ENCODE results near the gene CAST. TPM values are rescaled to one million over a fixed set of nuclear protein-coding genes. Genes with fewer than 3 reads are reported as not detected.
A peak's percentile ranks its signal among the peaks of the same experiment; 100 is the strongest.

Gene CAST
- total RNA-seq, 1 donor from 2014 or later: 84.4 TPM

DNA sequence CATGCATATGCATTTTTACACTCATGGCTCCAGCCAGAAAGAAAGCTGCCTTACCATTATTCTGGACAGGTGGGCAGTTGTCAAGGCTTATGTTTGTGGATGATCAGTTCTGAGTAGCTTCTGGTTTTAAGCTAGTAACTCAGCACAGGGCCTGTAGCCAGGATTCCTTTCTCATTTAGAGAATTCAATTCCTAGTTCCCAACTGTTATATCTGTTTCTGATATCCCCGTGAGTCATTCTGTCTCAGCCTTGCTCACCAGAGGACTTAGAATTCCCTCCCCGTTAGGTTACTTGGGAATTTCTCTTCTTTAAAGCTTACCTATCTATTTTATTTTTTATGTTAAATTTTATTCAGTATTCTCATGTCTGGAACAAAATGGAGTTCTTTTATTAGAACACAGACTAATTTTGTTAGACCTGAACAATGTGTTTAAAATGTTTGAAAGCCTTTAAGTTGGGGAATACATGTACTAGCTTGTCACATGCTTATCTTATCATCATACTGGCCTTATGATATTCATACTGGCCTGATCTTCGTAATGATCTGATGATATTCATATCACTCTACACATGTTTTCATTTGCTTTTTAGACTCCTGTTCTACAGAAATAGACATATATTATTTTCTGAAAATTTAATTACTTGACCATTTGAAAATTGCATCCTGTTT, 47.1 kb downstream of the CAST start:
- DNase-seq (ENCODE audit: low spot score) (no peak), ATAC-seq (no peak)

- ATAC-seq: no peak
- no peak for DNase-seq (ENCODE audit: low spot score)
Measured at GRCh38 chr5:96712100-96712746, 50.0 kb downstream of the CAST start.

DNA sequence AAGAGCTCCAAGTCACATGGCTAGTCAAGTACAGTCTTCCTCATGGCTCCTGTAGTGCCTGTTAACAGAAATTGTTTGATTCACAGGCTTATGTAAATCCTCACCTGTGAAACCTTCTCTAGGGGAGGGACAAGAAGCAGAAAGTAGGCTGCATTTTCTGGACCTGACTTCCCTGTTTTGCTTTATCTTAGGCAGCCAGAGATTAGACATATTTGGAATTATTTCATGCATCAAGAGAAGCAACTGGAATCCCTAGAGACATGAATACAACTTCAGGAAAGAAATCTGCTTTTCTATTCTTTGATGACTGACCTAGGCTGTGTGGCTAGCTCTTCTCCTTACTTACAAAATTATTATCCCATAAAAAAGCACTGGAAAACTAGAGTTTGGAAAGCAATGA, 52.3 kb downstream of the CAST start:
- no peak for DNase-seq (ENCODE audit: low spot score)
- ATAC-seq: no peak

DNA sequence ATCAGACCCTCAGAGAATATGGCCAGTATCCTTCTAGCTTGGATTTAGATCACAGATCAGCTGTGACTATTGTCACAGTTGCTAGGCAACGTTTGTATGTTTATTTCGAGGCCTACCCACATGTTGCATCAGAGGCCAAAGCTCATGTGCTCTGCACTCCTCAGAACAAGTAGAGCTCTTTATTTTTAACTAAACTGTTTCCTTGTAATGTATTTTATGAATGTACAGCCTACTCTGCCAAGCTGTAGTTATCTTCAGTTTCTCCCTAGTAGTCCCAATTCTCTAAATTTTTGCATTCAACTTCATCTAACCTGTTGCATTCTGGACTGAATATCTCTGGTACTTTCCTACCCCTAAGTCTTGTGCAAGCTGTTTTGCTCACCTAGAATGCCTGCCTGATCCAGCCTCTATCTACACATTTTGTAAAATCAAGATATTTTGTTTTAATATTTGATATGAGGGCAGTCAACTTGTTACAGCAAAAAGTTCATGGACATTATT, 52.8 kb downstream of the CAST start:
- peak; percentile 83 for DNase-seq (ENCODE audit: low spot score)

GRCh38 chr5:96716007-96716406, 53.8 kb downstream of the CAST start:
- DNase-seq (ENCODE audit: low spot score) (no peak), ATAC-seq (no peak)

More for the DNA sequence above, 52.8 kb downstream of the CAST start:
- ATAC-seq: peak; percentile 93

DNA sequence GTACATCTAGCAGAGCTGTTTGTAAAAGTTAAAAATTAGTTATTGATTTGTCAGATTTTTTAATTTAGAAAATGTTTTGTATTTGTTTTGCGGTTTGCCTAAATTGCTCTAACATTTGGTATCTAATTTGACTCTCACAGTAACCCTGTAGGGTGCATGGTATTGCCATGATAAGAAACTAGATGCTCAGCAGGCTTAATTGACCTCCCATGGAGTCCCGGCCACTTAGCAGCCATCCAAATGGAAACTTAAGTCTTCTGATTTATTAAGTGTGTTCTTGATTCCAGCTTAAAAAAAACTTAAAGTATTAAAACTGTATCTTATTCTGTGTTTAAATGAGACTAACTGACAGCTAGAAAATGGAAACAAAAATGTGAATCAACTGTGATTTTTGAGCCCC, 54.5 kb downstream of the CAST start:
- no peak for DNase-seq (ENCODE audit: low spot score)
- no peak for ATAC-seq

DNA sequence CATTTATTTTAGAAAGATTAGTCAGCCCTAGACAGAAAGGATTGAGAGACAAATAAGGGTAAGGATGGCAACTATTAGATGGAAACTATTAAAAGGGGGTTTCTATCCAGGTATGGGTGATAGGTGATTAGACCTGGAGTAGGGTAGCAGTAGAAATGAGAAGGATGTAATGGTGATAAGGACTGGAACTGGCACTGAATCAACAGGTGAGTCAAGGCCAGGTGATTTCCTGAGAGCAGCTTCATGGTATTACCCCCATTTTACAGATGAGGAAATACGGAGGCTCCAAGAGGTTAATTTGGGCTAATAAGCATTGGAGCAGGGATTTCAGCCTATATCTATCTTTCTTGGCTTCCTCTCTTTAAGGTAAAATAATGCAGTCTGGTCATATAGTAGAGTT, 55.7 kb downstream of the CAST start:
- ATAC-seq (no peak), DNase-seq (ENCODE audit: low spot score) (no peak)

DNA sequence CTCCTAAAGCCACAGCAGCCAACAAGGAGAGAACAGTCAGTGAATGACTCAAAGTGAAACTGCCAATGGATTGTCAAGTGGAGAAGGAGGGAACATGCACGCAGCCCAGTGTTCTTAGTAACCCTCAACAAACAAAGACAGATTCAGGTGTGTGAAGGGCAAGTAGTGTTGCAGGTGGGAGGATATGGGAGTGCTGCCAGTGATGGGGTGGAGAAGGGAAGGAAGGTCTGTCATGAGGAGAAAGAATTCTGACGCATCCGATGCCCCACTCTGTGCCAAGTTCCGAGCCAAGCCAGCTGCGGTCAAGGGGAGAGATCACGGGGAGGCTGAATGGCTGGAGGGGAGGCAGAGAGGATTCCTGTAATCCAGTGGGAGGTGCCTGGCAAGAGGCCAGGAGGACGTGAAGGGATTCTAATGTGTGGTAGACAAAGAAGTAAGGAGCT, 56.5 kb downstream of the CAST start:
- ATAC-seq (no peak), DNase-seq (ENCODE audit: low spot score) (no peak)

GRCh38 chr5:96720408-96720807, 58.2 kb downstream of the CAST start:
- DNase-seq (ENCODE audit: low spot score) (no peak), ATAC-seq (no peak)

DNA sequence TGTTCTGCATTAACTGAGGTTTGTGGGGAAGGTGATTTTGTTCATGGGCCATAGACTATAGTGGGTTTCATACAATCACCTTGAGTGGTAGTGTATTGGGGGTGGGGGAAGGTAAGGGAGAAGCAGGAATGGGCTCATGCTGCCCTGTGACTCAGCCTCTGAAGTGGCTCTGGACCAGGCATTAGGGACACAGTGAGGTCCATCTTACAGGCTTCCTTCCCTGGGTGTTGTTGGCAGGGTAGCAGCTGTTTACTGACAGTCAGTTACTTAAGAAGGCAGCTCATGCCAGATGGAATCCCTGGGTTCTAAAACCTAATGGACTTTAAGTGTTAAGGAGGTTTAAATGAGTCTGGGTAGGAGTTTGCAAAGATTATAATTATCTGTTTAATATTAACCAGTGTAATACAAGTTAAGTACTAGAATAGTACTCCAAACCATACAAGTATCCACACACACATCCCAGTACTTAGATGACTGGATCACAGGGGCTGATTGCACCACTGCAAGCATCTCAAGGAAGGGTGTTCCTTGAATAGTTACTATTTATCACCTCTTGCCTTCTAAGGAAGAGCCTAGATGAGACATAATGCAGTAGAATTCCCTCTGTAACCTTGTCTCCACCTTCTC, 59.3 kb downstream of the CAST start:
- DNase-seq (ENCODE audit: low spot score) (no peak), ATAC-seq (peak; percentile 50)

GRCh38 chr5:96725257-96725656, 63.1 kb downstream of the CAST start:
- ATAC-seq: no peak
- DNase-seq (ENCODE audit: low spot score): no peak

GRCh38 chr5:96726802-96727201, 64.6 kb downstream of the CAST start:
- DNase-seq (ENCODE audit: low spot score) (no peak), ATAC-seq (peak; percentile 28)

GRCh38 chr5:96729156-96729555, 67.0 kb downstream of the CAST start:
- DNase-seq (ENCODE audit: low spot score) (no peak), ATAC-seq (no peak)

DNA sequence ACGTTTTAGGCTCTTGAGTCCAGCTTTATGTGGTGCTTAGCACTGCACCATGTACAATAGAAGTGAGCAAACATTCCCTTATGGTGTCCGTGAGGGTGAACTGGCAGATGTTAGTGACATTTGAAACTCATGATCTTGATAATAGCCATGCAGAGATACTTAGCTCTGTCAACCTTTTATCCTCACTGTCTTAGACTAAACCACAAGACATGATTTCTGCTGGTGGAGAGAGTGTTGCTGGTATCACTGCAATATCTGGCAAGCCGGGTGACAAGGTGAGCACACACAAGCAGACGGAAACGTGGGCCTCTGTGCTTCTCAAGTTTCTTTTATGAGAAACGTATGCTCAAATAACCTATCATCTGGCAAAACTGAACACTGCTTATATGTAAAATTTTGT, 68.4 kb downstream of the CAST start:
- DNase-seq (ENCODE audit: low spot score) (no peak), ATAC-seq (no peak)

DNA sequence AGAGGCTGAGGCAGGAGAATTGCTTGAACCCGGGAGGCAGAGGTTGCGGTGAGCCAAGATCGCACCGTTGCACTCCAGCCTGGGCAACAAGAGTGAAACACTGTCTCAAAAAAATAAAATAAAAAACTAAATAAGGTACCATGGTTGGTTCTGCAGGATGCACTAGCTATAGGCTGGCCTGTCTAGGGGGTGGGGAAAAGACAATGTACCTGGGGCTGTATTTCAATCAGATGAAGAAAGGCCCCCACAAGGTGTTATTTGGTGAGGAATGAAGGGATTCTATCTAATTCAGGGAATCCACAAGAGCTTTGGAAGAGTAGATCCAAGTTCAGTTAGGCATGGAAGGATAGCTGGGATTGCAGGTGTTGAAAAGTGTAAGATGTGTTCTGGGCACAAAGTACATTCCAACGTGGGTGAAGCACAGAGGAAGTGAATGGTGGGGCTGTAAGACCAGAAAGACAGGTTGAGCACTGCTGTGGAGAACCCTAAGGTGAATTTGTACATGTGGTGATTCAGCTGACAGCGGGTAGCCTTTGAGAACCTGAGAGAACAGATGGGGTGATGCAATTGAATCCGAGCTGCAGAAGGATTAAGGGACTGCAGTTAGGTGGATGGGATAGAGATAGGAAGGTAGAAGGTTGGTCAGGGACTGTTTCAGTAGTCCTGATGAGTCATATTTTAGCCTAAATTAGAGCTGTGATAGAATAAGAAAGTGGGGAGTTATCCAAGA, 71.8 kb downstream of the CAST start:
- DNase-seq (ENCODE audit: low spot score): no peak
- no peak for ATAC-seq

DNA sequence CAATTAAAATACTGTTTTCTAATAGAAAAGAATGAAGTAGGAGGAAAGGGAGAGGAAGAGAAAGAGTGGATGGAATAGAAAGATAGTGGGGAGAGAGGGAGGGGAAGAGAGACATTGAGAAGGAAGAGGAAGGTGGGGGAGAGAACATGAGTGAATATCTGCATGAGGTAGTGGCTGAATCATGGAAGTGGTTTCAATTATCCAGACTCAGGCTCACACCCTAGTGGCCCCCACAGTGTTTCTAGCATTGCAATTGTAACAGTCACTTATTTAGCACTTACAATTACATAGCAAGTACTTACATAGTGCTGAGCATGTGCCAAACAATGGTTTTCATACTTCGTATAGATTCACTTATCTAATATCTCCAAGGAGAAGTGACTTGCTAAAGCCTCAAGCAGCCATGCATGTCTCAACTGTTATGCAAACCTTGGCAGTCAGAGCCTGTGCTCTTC, 72.7 kb downstream of the CAST start:
- DNase-seq (ENCODE audit: low spot score): no peak
- no peak for ATAC-seq

DNA sequence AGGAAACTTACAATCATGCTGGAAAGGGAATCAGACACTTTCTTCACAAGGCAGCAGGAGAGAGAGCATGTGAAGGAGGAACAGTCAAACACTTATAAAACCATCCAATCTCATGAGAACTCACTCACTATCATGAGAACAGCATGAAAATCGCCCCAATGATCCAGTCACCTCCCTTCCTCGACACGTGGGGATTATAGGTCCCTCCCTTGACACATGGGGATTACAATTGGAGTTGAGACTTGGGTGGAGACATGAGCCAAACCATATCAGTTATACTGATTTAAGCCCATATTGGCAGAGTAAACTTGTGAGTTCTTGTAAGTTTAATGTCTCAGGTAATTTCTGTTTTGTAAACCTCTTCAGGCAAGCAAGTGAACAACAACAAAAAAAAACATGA, 74.8 kb downstream of the CAST start:
- ATAC-seq (no peak), DNase-seq (ENCODE audit: low spot score) (no peak)

DNA sequence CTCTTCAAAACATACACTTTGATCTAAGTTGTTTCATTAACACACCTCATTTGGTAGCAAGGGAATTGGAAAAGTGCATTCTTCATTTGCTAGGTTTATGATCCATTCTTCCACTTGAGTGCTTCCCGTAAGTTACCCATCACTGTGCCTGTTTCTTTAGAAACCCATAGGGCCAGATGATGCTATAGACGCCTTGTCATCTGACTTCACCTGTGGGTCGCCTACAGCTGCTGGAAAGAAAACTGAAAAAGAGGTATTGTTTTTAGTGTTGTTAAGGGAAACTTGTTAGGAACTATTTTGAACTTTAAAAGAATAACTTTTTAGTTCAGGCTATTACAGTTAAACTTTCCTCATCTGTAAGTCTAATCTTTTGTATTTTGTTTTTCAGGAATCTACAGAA, 78.9 kb downstream of the CAST start:
- DNase-seq (ENCODE audit: low spot score) (no peak), ATAC-seq (no peak)

GRCh38 chr5:96741891-96742309, 79.7 kb downstream of the CAST start:
- DNase-seq (ENCODE audit: low spot score) (no peak), ATAC-seq (no peak)

- DNase-seq (ENCODE audit: low spot score): no peak
- ATAC-seq: no peak
Measured at GRCh38 chr5:96742538-96742937, 80.4 kb downstream of the CAST start.

DNA sequence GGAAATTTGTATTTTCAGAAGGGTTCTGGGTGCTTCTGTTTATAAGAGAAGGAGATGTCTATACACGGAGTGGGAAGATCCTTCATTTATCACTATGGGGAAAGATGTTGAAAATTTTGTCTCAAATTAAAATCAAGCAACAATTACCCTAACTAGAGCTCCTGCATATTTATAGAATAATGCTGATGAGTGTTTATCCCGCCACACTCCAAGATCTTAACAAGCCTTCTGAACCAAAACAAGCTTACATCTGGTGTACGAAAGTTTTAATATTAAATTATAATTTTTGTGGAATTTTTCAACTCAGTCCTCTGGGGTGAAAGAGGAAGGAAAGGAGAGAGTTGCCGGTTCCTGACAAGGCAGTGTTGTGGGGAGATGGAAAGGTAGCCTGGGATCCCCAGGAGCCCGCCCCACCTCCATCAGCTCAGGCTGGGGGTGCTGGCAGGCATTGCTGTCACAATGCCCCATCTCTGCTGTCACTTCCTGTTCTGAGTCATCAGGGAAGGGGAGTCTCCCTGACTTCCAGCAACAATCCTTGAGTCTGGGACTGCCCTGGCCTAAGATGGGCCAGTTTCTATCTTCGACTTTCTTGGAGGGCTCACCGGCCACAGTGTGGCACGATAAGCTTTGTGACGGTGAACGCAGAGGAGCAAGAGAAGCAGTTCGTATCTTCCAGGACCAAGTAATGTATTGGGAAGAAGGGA, 81.0 kb downstream of the CAST start:
- ATAC-seq (peak; percentile 48), DNase-seq (ENCODE audit: low spot score) (no peak)
